HG02588 (cell line): ENCODE data around the gene ANKRD36B.
"Not testable (repeated sequence)": the region's sequence is repeated elsewhere in the genome, so short reads cannot be mapped to it uniquely, and the experiment has no call there.

Source experiments
- ATAC-seq: cut with Tn5 transposase; IDR thresholded peaks from one replicate; pipeline ENCODE4 v1.9.1; 2021; ENCODE audit warnings: mild to moderate bottlenecking, moderate library complexity; ENCODE audit not compliant: unreplicated experiment

ANKRD36B gene

DNA sequence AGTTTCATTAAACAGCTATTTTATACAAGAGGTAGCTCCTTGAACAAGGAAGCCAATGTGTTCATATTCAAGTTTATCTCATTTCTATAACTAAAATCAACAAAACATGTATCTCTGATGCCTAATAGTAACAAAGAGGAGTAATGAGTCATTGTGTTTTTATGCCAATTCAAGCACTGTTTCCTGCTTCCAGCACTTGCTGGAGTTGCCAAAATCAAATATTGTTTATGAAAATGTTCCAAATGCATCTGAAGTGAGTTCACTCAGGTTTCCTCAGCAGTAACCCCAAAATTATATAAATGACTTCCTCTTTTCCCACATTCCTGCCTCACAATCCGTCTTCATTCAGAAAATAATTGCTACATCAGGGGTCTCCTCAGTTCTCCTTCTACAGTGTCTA, 39.2 kb downstream of the ANKRD36B start:
- ATAC-seq = not testable (repeated sequence)

DNA sequence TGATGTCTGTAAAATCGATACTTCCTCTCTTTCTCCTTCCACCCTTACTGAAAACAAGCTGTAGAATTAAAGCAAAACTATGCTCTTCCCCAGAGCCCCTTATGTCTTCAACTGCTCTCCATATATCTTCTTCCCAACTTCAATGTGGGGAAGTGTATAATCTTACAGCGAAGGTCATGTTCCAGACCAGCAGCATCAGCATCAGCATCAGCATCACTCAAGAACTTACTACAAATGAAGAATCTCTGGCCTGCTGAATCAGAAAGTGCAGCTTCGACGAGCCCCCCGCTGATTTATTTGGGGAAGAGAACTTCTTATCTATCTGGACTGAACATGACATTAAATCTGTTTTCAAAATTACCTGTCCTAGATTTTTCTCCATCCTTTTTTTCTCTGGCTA, 40.6 kb downstream of the ANKRD36B start:
- not testable (repeated sequence) for ATAC-seq

DNA sequence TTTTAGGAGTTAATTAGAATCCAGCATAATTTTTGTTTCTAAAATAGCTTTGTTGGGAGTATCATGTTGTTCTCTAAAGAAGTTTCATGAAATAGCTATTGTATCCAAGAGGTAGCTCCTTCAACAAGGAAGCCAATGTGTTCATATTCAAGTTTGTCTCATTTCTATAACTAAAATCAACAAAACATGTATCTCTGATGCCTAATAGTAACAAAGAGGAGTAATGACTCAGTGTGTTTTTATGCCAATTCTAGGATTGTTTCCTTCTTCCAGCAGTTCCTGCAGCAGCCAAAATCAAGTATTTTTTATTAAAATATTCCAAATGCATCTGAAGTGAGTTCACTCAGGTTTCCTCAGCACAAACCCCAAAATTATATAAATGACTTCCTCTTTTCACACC, 41.1 kb downstream of the ANKRD36B start:
- ATAC-seq = not testable (repeated sequence)

DNA sequence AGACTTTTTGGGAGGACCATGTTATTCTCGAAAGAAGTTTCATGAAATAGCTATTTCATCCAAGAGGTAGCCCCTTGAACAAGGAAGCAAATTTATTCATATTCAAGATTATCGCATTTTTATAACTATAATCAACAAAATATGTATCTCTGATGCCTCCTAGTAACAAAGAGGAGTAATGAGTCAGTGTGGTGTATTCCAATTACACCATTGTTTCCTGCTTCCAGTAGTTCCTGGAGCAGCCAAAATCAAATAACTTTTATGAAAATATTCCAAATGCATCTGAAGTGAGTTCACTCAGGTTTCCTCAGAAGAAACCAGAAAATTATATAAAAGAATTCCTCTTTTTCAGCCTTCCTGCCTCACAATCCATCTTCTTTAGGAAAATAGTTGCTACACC, 43.0 kb downstream of the ANKRD36B start:
- no peak for ATAC-seq

DNA sequence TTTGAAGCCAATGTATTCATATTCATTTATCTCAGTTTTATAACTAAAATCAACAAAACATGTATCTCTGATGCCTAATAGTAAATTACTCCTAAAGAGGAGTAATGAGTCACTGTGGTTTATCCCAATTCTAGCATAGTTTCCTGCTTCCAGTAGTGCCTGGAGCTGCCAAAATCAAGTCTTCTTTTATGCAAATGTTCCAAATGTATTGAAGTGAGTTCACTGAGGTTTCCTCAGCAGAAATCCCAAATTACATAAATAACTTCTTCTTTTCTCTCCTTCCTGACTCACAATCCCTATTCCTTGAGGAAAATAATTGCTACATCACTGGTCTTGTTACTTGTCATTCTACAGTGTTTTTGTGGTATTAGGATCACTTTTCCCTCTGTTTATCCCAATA, 44.8 kb downstream of the ANKRD36B start:
- ATAC-seq = not testable (repeated sequence)

DNA sequence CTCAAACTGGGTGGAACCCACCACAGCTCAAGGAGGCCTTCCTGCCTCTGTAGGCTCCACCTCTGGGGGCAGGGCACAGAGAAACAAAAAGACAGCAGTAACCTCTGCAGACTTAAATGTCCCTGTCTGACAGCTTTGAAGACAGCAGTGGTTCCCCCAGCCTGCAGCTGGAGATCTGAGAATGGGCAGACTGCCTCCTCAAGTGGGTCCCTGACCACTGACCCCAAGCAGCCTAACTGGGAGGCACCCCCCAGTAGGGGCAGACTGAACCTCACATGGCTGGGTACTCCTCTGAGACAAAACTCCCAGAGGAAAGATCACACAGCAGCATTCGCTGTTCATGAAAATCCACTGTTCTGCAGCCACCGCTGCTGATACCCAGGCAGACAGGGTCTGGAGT, 63.8 kb downstream of the ANKRD36B start:
- ATAC-seq = not testable (repeated sequence)

DNA sequence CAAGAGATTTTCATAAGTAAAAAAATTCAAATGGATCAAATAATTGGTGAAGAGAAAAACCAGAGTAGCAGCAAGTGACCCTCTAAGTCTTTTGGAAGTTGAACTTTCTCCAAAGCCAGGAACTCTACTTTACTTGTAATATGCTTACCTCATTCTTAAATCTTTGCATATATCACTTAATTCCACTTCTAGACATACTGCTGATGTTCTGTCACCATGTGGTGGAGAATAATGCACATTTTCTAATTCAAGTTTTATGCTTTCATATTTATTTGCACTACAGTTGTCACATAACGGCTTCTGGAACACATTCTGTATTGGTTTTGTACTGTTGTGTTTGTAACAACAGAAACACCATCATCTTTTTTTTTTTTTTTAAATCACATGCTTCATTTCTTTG, 65.9 kb downstream of the ANKRD36B start:
- ATAC-seq = not testable (repeated sequence)

DNA sequence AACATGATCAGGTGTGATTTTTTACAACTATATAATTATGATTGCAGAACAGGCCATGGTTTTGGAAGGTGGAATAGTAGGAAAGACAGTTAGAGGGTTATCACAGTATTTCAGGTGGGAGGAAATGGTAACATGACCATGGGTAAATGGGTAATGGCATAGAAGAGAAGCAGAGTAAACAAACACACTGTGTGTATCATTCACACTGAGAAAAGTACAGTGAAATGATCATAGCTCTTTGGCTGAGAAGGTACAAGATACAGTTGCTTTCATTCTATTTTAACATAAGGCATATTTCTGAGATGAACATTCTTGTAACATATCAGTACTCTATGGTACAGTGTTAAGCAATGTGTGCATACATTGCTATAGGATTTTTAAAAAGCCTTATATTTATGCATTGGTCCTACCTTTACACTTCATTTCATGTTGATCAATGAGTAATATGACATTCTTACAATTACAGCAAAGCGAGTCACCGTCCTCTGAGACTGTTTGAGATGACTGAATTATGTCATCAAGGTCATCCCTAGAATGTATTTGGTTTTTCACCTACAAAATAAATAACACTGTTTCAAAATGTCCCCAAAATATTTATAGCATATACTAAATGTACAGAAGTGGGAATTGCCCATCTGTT, 66.6 kb downstream of the ANKRD36B start:
- ATAC-seq = not testable (repeated sequence)

DNA sequence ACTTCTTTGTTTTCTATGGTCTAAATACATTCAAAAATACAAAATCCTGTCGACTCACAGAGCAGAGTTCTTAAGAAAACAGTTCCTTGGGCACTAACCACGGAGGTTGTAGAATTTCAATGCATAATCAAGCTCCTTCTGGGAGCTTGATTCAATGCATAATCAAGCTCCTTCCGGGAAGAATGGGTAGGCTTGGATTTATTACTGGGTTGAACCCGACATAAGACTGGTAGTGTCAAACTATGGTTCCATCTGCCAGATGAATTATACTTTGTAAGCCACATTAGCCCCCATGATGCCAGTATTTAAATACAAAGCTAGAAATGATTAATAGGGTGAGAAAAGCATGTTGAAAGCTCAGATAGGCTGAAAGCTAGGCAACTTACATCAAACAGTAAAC, 94.0 kb downstream of the ANKRD36B start:
- not testable (repeated sequence) for ATAC-seq

DNA sequence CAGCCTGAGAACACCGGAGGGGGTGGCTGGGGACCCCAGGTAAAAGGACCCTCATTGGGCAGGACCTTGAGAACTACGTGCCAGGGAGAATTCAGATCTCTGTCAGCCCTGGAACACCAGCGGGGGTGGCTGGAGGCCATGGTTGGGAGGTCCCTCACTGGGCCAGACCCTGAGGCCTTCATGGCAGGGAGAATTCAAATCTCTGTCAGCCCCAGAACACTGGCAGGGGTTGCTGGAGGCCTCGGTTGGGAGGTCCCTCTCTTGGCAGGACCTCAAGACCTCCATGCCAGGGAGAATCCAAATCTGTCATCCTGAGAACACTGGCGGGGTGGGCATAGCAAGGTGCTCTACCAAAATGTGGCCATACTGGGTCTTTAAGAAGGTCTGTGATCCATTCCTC, 99.5 kb downstream of the ANKRD36B start:
- not testable (repeated sequence) for ATAC-seq
